ENCODE results near the gene DOK6. TPM values are rescaled to one million over a fixed set of nuclear protein-coding genes. Genes with fewer than 3 reads are reported as not detected.

The DOK6 gene
- total and polyA plus RNA-seq, 8 donors, result 2.9 to 19.1 (median 14.9) TPM

DNA sequence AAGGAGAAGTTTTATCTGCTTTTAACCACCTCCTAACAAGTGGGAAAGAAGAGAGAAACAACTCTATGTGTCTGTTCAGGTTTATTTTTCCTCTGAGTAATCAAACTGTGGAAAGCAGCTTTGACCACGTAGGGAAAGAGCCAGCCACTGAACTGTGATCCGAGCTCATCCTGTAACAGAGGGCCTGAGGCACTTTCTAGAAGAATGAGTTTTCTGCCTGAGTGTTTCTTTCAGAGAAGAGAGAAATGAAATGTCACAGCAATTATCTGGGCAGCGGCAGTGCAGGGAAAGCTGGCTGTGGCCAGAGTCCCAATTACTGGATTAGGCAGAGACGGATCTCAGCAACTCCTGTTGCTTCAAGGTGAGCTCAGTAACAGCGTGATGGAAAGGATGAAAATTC lies 395.1 kb downstream of the DOK6 start:
- intact Hi-C loops (cut with DNase I), result no loop called here
- Histone ChIP-seq H3K27ac (no peak overlapping the region), H3K4me1 (no peaks in the 10 kb centered on the region), H3K27me3 (no peaks in the 10 kb centered on the region), H3K9me3 (peaks cover 0 to 5% of the 10 kb centered on the region in 2 donors), H3K36me3 (no peaks in the 10 kb centered on the region), H3K4me3 (no peak overlapping the region)
- TF ChIP-seq, protein P1, sequence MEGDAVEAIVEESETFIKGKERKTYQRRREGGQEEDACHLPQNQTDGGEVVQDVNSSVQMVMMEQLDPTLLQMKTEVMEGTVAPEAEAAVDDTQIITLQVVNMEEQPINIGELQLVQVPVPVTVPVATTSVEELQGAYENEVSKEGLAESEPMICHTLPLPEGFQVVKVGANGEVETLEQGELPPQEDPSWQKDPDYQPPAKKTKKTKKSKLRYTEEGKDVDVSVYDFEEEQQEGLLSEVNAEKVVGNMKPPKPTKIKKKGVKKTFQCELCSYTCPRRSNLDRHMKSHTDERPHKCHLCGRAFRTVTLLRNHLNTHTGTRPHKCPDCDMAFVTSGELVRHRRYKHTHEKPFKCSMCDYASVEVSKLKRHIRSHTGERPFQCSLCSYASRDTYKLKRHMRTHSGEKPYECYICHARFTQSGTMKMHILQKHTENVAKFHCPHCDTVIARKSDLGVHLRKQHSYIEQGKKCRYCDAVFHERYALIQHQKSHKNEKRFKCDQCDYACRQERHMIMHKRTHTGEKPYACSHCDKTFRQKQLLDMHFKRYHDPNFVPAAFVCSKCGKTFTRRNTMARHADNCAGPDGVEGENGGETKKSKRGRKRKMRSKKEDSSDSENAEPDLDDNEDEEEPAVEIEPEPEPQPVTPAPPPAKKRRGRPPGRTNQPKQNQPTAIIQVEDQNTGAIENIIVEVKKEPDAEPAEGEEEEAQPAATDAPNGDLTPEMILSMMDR (IDR thresholded peaks at IDR 0.05), result no peak
- no peak for DNase-seq
- no peak for ATAC-seq

DNA sequence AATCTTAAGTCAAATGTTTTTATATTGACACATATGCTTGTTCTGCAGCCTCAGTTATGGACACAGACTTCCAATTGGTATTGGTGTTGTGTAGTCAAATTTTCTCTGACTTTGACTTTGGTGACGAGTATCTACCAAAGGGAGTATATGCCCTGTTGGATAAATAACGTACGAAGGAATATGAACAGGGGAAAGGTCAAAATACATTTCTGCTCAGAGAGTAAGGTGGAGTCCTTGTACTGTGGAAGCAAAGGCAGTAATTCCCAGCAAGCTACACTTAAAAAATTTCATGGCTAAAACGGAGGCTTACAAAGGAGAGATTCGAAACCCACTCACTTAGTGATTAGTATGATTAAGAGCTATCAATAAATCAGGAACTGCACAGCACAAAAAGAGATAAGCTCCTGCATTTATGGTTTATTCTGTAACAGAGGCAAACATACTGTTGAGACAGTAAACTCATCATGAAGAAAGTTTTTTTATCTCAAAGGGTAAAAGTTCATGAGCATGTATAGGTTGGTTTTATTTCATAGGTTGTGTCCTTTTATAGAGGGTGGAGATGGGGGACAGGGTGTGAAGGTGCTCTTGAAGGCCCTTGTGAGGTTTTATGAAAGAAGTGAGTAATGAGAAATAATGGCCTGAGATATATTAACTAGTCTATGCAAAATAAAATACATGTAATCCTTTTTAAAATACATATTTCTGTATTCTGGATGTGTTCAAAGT lies 404.3 kb downstream of the DOK6 start:
- no peaks in the 10 kb centered on the region for H3K9me3 ChIP-seq
- H3K4me3 ChIP-seq, result no peak overlapping the region
- no peaks in the 10 kb centered on the region for H3K4me1 ChIP-seq
- no peaks in the 10 kb centered on the region for H3K36me3 ChIP-seq
- H3K27ac ChIP-seq, result no peak overlapping the region
- ATAC-seq, result no peak
- DNase-seq, result no peak
- TF ChIP-seq, protein P1 (IDR thresholded peaks at IDR 0.05), result no peak
- no peaks in the 10 kb centered on the region for H3K27me3 ChIP-seq
- intact Hi-C loops (cut with DNase I), result no loop called here

- Histone ChIP-seq H3K27me3 (no peaks in the 10 kb centered on the region), H3K4me3 (no peak overlapping the region), H3K4me1 (no peaks in the 10 kb centered on the region), H3K27ac (no peak overlapping the region), H3K9me3 (no peaks in the 10 kb centered on the region), H3K36me3 (no peaks in the 10 kb centered on the region)
- ATAC-seq, result no peak
- no peak for DNase-seq
- intact Hi-C loops (cut with DNase I), result no loop called here
- TF ChIP-seq, protein P1 (IDR thresholded peaks at IDR 0.05), result no peak
Observed at GRCh38 chr18:69808399-69808798, 407.7 kb downstream of the DOK6 start.

- Histone ChIP-seq H3K27ac (no peak overlapping the region), H3K36me3 (no peaks in the 10 kb centered on the region), H3K4me1 (no peaks in the 10 kb centered on the region), H3K9me3 (no peaks in the 10 kb centered on the region), H3K27me3 (no peaks in the 10 kb centered on the region), H3K4me3 (no peak overlapping the region)
- DNase-seq, result no peak
- intact Hi-C loops (cut with DNase I), result no loop called here
- TF ChIP-seq, protein P1 (IDR thresholded peaks at IDR 0.05), result no peak
- ATAC-seq, result no peak
Observed at GRCh38 chr18:69813559-69813958, 412.9 kb downstream of the DOK6 start.

- intact Hi-C loops (cut with DNase I), result no loop called here
- DNase-seq, result no peak
- Histone ChIP-seq H3K9me3 (no peaks in the 10 kb centered on the region), H3K4me3 (no peak overlapping the region), H3K27me3 (no peaks in the 10 kb centered on the region), H3K4me1 (no peaks in the 10 kb centered on the region), H3K36me3 (no peaks in the 10 kb centered on the region), H3K27ac (no peak overlapping the region)
- TF ChIP-seq, protein P1 (IDR thresholded peaks at IDR 0.05), result no peak
- ATAC-seq, result no peak
Observed at GRCh38 chr18:69814861-69815385, 414.2 kb downstream of the DOK6 start.

Data from left lung (tissue), 10 donors.